Measurements from ENCODE around the gene FREM2. TPM values are rescaled to one million over a fixed set of nuclear protein-coding genes. Genes with fewer than 3 reads are reported as not detected.

The FREM2 gene
- total and polyA plus RNA-seq, 2 of the 4 experiments (the other 2 are of a cell fraction), result not detected

DNA sequence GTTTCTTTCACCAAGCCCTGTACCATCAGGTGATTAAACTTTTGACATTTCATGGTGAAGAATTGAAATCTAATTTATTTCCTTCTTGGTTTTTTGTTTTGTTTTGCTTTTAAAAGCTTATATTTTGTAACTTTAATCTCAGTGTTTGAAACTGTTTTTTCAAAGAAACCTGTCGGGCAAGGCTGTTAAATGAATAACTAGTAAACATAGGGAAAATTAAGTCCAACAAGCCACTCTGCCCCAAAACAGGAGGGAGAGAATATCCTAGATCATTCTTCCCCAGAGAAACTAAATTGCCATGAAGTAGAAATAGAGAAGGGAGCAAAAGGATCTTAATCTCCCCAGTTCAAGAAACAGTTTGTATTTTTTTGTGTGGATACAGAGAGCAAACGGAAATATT lies 98.2 kb downstream of the FREM2 start:
- H3K27ac ChIP-seq (ENCODE audit: insufficient read depth, low read length), result no peak overlapping the region
- H2BK15ac ChIP-seq (ENCODE audit: low read depth, low read length), result no peak overlapping the region
- TF ChIP-seq USF2 (IDR thresholded peaks at IDR 0.05; ENCODE audit: low read depth, low read length) (no peak), SMC3 (IDR thresholded peaks at IDR 0.05; ENCODE audit: low read depth, low read length) (no peak), MAZ (IDR thresholded peaks at IDR 0.05; ENCODE audit: borderline replicate concordance, low read depth, low read length) (no peak), MXI1 (IDR thresholded peaks at IDR 0.05; ENCODE audit: borderline replicate concordance, low read depth, low read length) (no peak), CHD1 (IDR thresholded peaks at IDR 0.05; ENCODE audit: low read depth, low read length) (no peak), RFX5 (IDR thresholded peaks at IDR 0.05; ENCODE audit: low read depth, low read length) (no peak), FOS (IDR thresholded peaks at IDR 0.05; ENCODE audit: low read depth, low read length) (no peak), BHLHE40 (IDR thresholded peaks at IDR 0.05; ENCODE audit: low read depth, low read length) (no peak)
- H3K27me3 ChIP-seq (ENCODE audit: control insufficient read depth, insufficient read depth, low read length), result no peaks in the 10 kb centered on the region
- H4K91ac ChIP-seq (ENCODE audit: insufficient read depth, low read depth, low read length), result no peak overlapping the region
- H3K9me3 ChIP-seq (ENCODE audit: control insufficient read depth, insufficient read depth, low read length), result no peaks in the 10 kb centered on the region
- no peak overlapping the region for H3K18ac ChIP-seq (ENCODE audit: low read depth, low read length)
- H3K4me3 ChIP-seq (ENCODE audit: insufficient read depth, low read depth, low read length), result no peak overlapping the region
- no peaks in the 10 kb centered on the region for H3K79me1 ChIP-seq (ENCODE audit: low read depth in 1 of 2, low read length in 2 of 2)
- H4K20me1 ChIP-seq (ENCODE audit: insufficient read depth, low read length), result no peaks in the 10 kb centered on the region
- H2BK5ac ChIP-seq (ENCODE audit: low read depth, low read length, poor library complexity, severe bottlenecking), result no peak overlapping the region
- intact Hi-C loops (cut with micrococcal nuclease) (no loop called here), dilution Hi-C loops (cut with HindIII; ENCODE audit: low sequenced_read_pairs, unreplicated experiment) (no loop called here), in situ Hi-C loops (cut with MboI; ENCODE audit: low sequenced_read_pairs) (no loop called here)
- H4K8ac ChIP-seq (ENCODE audit: low read depth in 2 of 2, low read length in 2 of 2), result no peak overlapping the region
- BruUV-seq (replicated peaks), result no TSS peak
- no peaks in the 10 kb centered on the region for H3K36me3 ChIP-seq (ENCODE audit: control insufficient read depth, insufficient read depth, low read length)
- no peak overlapping the region for H3K4me2 ChIP-seq (ENCODE audit: low read depth, low read length)
- H4K5ac ChIP-seq (ENCODE audit: low read depth, low read length), result no peak overlapping the region
- no peak overlapping the region for H2AK5ac ChIP-seq (ENCODE audit: low read depth, low read length)
- WGBS, 2 experiments (ENCODE audit: extremely low coverage in 2 of 2, insufficient read length in 1 of 2), result no CpG with 5 or more reads among the region's 2 CpGs
- no peak overlapping the region for H2AFZ ChIP-seq (replicated peaks; ENCODE audit: low read length, poor library complexity)
- H3K56ac ChIP-seq (ENCODE audit: extremely low read depth, insufficient read depth, low read length), result no peak overlapping the region
- no peaks in the 10 kb centered on the region for H3K9me1 ChIP-seq (ENCODE audit: insufficient read depth, low read length)
- ChIA-PET CTCF (no interaction called here), POLR2A (ENCODE audit: unreplicated experiment) (no interaction called here)
- H3K23ac ChIP-seq (ENCODE audit: low read depth, low read length), result no peak overlapping the region
- no peak overlapping the region for H3K9ac ChIP-seq (ENCODE audit: low read depth, low read length)
- no peak overlapping the region for H3K4ac ChIP-seq (ENCODE audit: low read depth, low read length)
- no peak overlapping the region for H2AK9ac ChIP-seq (replicated peaks; ENCODE audit: low read depth, low read length, poor library complexity)
- no peak for DNase-seq
- no peak overlapping the region for H2BK20ac ChIP-seq (ENCODE audit: low read depth, low read length)
- no peak overlapping the region for H2BK120ac ChIP-seq (ENCODE audit: low read depth, low read length)
- ATAC-seq (ENCODE audit: low read depth), result no peak
- no peaks in the 10 kb centered on the region for H3K4me1 ChIP-seq (ENCODE audit: control insufficient read depth, insufficient read depth, low read length)
- no peak overlapping the region for H3K14ac ChIP-seq (replicated peaks; ENCODE audit: low read depth, low read length)

Data from IMR-90 (cell line).